GM12891 (cell line): ENCODE results near the gene TAS2R38.

Experiments
- DNase-seq: peaks from one replicate; pipeline ENCODE4 v3.0.0; 2011; ENCODE audit warnings: low spot score; ENCODE audit not compliant: insufficient read length
- FAIRE-seq: peaks from 2 replicates; lab custom pipeline; 2011; peaks lifted over from hg19 to GRCh38; lab: Jason Lieb, UNC
- PAX5 ChIP-seq: IDR thresholded peaks from 2 replicates; pipeline ENCODE4 v1.6.1; 2011; ENCODE audit warnings: low read length, moderate library complexity, mild to moderate bottlenecking; ENCODE audit not compliant: insufficient read depth, severe bottlenecking
- POLR2A ChIP-seq: IDR thresholded peaks from 2 replicates; pipeline ENCODE4 v1.6.1; 2011; ENCODE audit warnings: low read depth, low read length, control low read depth
- POLR2AphosphoS5 ChIP-seq: IDR thresholded peaks from 2 replicates; pipeline ENCODE4 v1.6.1; 2011; ENCODE audit warnings: low read depth, low read length, control low read depth
- POU2F2 ChIP-seq: IDR thresholded peaks from 2 replicates; pipeline ENCODE4 v1.6.1; 2011; ENCODE audit warnings: low read depth, mild to moderate bottlenecking, control low read depth, low read length, moderate library complexity
- SPI1 ChIP-seq: IDR thresholded peaks from 2 replicates; pipeline ENCODE4 v1.6.1; 2011; ENCODE audit warnings: low read depth, low read length, control low read depth
- TAF1 ChIP-seq: IDR thresholded peaks from 2 replicates; pipeline ENCODE4 v1.6.1; 2011; ENCODE audit warnings: low read depth, low read length, control low read depth

The TAS2R38 gene

GRCh38 chr7:141978351-141978750 lies 4.8 kb upstream of the TAS2R38 start:
- DNase-seq (no peak), FAIRE-seq (no peak)
- no peak for TF ChIP-seq POLR2AphosphoS5
- TF ChIP-seq SPI1 = no peak

GRCh38 chr7:141976524-141977245 lies 3.1 kb upstream of the TAS2R38 start:
- DNase-seq (no peak), FAIRE-seq (no peak)
- no peak for TF ChIP-seq POU2F2
- TF ChIP-seq POLR2AphosphoS5 = no peak
- TF ChIP-seq TAF1 = no peak
- no peak for TF ChIP-seq PAX5
- TF ChIP-seq POLR2A = no peak
- no peak for TF ChIP-seq SPI1

- TF ChIP-seq TAF1 (no peak), POLR2AphosphoS5 (no peak), POU2F2 (no peak), PAX5 (no peak), POLR2A (no peak), SPI1 (peak; percentile 68)
- FAIRE-seq (peak; percentile 81), DNase-seq (peak; percentile 30)
Measured at GRCh38 chr7:141975806-141976523, 2.4 kb upstream of the TAS2R38 start.

- FAIRE-seq (no peak), DNase-seq (no peak)
- no peak for TF ChIP-seq POLR2A
- no peak for TF ChIP-seq POLR2AphosphoS5
- TF ChIP-seq POU2F2 = no peak
- TF ChIP-seq SPI1 = no peak
- TF ChIP-seq PAX5 = no peak
- TF ChIP-seq TAF1 = no peak
Measured at GRCh38 chr7:141974831-141975230, 1.3 kb upstream of the TAS2R38 start.

GRCh38 chr7:141960687-141961422 lies 12.7 kb downstream of the TAS2R38 start:
- no peak for TF ChIP-seq TAF1
- peak; percentile 95 for TF ChIP-seq SPI1
- FAIRE-seq (no peak), DNase-seq (peak; percentile 9)

GRCh38 chr7:141956084-141956483 lies 17.5 kb downstream of the TAS2R38 start:
- no peak for DNase-seq
- FAIRE-seq = no peak
- no peak for TF ChIP-seq SPI1
- no peak for TF ChIP-seq POU2F2
- no peak for TF ChIP-seq POLR2A
- TF ChIP-seq TAF1 = no peak
- TF ChIP-seq POLR2AphosphoS5 = no peak

- no peak for TF ChIP-seq POLR2A
- TF ChIP-seq PAX5 = no peak
- no peak for TF ChIP-seq SPI1
- TF ChIP-seq TAF1 = no peak
- TF ChIP-seq POLR2AphosphoS5 = no peak
- no peak for TF ChIP-seq POU2F2
- FAIRE-seq (no peak), DNase-seq (no peak)
Measured at GRCh38 chr7:141954334-141954733, 19.2 kb downstream of the TAS2R38 start.

GRCh38 chr7:141952461-141952860 lies 21.1 kb downstream of the TAS2R38 start:
- FAIRE-seq = no peak
- no peak for DNase-seq
- TF ChIP-seq POLR2A (no peak), PAX5 (no peak), POLR2AphosphoS5 (no peak), SPI1 (no peak), POU2F2 (no peak), TAF1 (no peak)

- DNase-seq = no peak
- TF ChIP-seq POU2F2 (no peak), POLR2A (no peak), TAF1 (no peak), PAX5 (no peak), SPI1 (no peak), POLR2AphosphoS5 (no peak)
- FAIRE-seq = no peak
Measured at GRCh38 chr7:141950806-141951205, 22.8 kb downstream of the TAS2R38 start.
